Astrocyte (in vitro differentiated cells and primary cell): ENCODE data around the gene TAF5. TPM values are rescaled to one million over a fixed set of nuclear protein-coding genes. Genes with fewer than 3 reads are reported as not detected.
A peak's percentile ranks its signal among the peaks of the same experiment; 100 is the strongest.
"Not testable (repeated sequence)": the region's sequence is repeated elsewhere in the genome, so short reads cannot be mapped to it uniquely, and the experiment has no call there.

ENCODE experiments used
- DNase-seq: peaks from one replicate; pipeline ENCODE4 v3.0.0-alpha.2; 2010; ENCODE audit warnings: low read depth
- FAIRE-seq: peaks from 2 replicates; lab custom pipeline; 2011; peaks lifted over from hg19 to GRCh38; lab: Jason Lieb, UNC
- H2AFZ ChIP-seq: 2 replicates; pipeline ENCODE4 v1.6.0; 2012; ENCODE audit warnings: low read depth, low read length, inconsistent platforms
- H3K27ac ChIP-seq: 2 replicates; pipeline ENCODE4 v1.5.1; 2011; ENCODE audit warnings: low read depth, low read length, inconsistent platforms
- H3K27me3 ChIP-seq: 2 replicates; pipeline ENCODE4 v1.6.0; 2011; ENCODE audit warnings: low read length, inconsistent platforms; ENCODE audit not compliant: insufficient read depth
- H3K36me3 ChIP-seq: 2 replicates; pipeline ENCODE4 v1.5.1; 2011; ENCODE audit warnings: low read length, inconsistent platforms; ENCODE audit not compliant: insufficient read depth
- H3K4me1 ChIP-seq: 2 replicates; pipeline ENCODE4 v1.5.1; 2011; ENCODE audit warnings: low read length, inconsistent platforms; ENCODE audit not compliant: insufficient read depth
- H3K4me2 ChIP-seq: 2 replicates; pipeline ENCODE4 v1.6.0; 2012; ENCODE audit warnings: low read length, inconsistent platforms
- H3K4me3 ChIP-seq: 2 replicates; pipeline ENCODE4 v1.5.1; 2011; ENCODE audit warnings: low read depth, mild to moderate bottlenecking, low read length, inconsistent platforms; ENCODE audit not compliant: insufficient read depth
- H3K79me2 ChIP-seq: 2 replicates; pipeline ENCODE4 v1.6.0; 2012; ENCODE audit warnings: mild to moderate bottlenecking, low read length, inconsistent platforms; ENCODE audit not compliant: insufficient read depth
- H3K9ac ChIP-seq: 2 replicates; pipeline ENCODE4 v1.6.0; 2012; ENCODE audit warnings: mild to moderate bottlenecking, low read length, inconsistent platforms
- H3K9me3 ChIP-seq: 2 replicates; pipeline ENCODE4 v1.5.1; 2012; ENCODE audit warnings: low read depth, mild to moderate bottlenecking, low read length, inconsistent platforms; ENCODE audit not compliant: insufficient read depth
- H4K20me1 ChIP-seq: 2 replicates; pipeline ENCODE4 v1.6.0; 2012; ENCODE audit warnings: low read length, inconsistent platforms; ENCODE audit not compliant: insufficient read depth
- H3K27ac Mint-ChIP-seq: one replicate; pipeline ENCODE4 v1.8.0; 2021; ENCODE audit warnings: mild to moderate bottlenecking, mixed read lengths; ENCODE audit not compliant: unreplicated experiment
- H3K27me3 Mint-ChIP-seq: one replicate; pipeline ENCODE4 v1.8.0; 2021; ENCODE audit warnings: low read depth, mixed read lengths; ENCODE audit not compliant: unreplicated experiment
- H3K36me3 Mint-ChIP-seq: one replicate; pipeline ENCODE4 v1.8.0; 2021; ENCODE audit warnings: low read depth, mixed read lengths; ENCODE audit not compliant: unreplicated experiment
- H3K4me1 Mint-ChIP-seq: one replicate; pipeline ENCODE4 v1.8.0; 2021; ENCODE audit warnings: low read depth, mixed read lengths; ENCODE audit not compliant: unreplicated experiment
- H3K4me3 Mint-ChIP-seq: one replicate; pipeline ENCODE4 v1.8.0; 2021; ENCODE audit warnings: mild to moderate bottlenecking, moderate library complexity, mixed read lengths; ENCODE audit not compliant: unreplicated experiment
- H3K9me3 Mint-ChIP-seq: one replicate; pipeline ENCODE4 v1.8.0; 2021; ENCODE audit warnings: mild to moderate bottlenecking, mixed read lengths; ENCODE audit not compliant: unreplicated experiment
- CTCF ChIP-seq: IDR thresholded peaks from 2 replicates; pipeline ENCODE4 v1.5.1; 2011; ENCODE audit warnings: low read depth, mild to moderate bottlenecking, inconsistent platforms, low read length, moderate library complexity; ENCODE audit not compliant: insufficient read depth
- EZH2 ChIP-seq: IDR thresholded peaks from 2 replicates; pipeline ENCODE4 v1.6.1; 2012; ENCODE audit warnings: mild to moderate bottlenecking, low read length, inconsistent platforms; ENCODE audit not compliant: insufficient read depth
- total RNA-seq: library from RNA; stranded (reverse); gene quantifications from 2 replicates; pipeline ENCODE4 v1.2.1, GENCODE V29; 2021

TAF5 gene
- total RNA-seq, 1 donor from 2014 or later = 3.3 TPM

- FAIRE-seq = no peak
Measured at GRCh38 chr10:103350175-103350516, 17.6 kb upstream of the TAF5 start.

GRCh38 chr10:103350517-103351260 is 17.1 kb upstream of the TAF5 start, which contains the start of gene PCGF6:
Gene PCGF6, minus strand, starts transcription at chr10:103351140. Its CDS starts 74 bp downstream, at chr10:103351066.
- Histone ChIP-seq H2AFZ (peak within 1 kb of the TSS; percentile 93), H3K9ac (peak within 1 kb of the TSS; percentile 84), H3K4me2 (peak within 1 kb of the TSS; percentile 91), H3K79me2 (peaks cover 17% of the 10 kb centered on the region), H4K20me1 (no peaks in the 10 kb centered on the region), H3K27me3 (no peaks in the 10 kb centered on the region), H3K36me3 (peaks cover 14% of the 10 kb centered on the region), H3K4me1 (no peaks in the 10 kb centered on the region), H3K4me3 (peak within 1 kb of the TSS; percentile 75), H3K9me3 (no peaks in the 10 kb centered on the region), H3K27ac (peak within 1 kb of the TSS; percentile 77)
- Mint-ChIP-seq H3K27me3 (no peaks in the 10 kb centered on the region), H3K4me3 (peak within 1 kb of the TSS; percentile 90), H3K36me3 (no peaks in the 10 kb centered on the region), H3K27ac (peak within 1 kb of the TSS; percentile 80), H3K9me3 (no peaks in the 10 kb centered on the region), H3K4me1 (no peaks in the 10 kb centered on the region)
- TF ChIP-seq EZH2 (no peak), CTCF (no peak)
- FAIRE-seq (no peak), DNase-seq (peak; percentile 56)

More at GRCh38 chr10:103350175-103350516, 17.6 kb upstream of the TAF5 start:
- Histone ChIP-seq H3K4me3 (peak overlapping the region; percentile 75), H3K4me1 (no peaks in the 10 kb centered on the region), H3K4me2 (peak overlapping the region; percentile 91), H3K79me2 (peaks cover 17% of the 10 kb centered on the region), H3K36me3 (peaks cover 16% of the 10 kb centered on the region), H3K9me3 (no peaks in the 10 kb centered on the region), H4K20me1 (no peaks in the 10 kb centered on the region), H3K9ac (peak overlapping the region; percentile 84), H3K27me3 (no peaks in the 10 kb centered on the region), H2AFZ (peak overlapping the region; percentile 93), H3K27ac (peak overlapping the region; percentile 77)
- Mint-ChIP-seq H3K4me3 (peak overlapping the region; percentile 86), H3K4me1 (no peaks in the 10 kb centered on the region), H3K36me3 (no peaks in the 10 kb centered on the region), H3K9me3 (no peaks in the 10 kb centered on the region), H3K27ac (peak overlapping the region; percentile 80), H3K27me3 (no peaks in the 10 kb centered on the region)
- DNase-seq = no peak
- TF ChIP-seq EZH2 (no peak), CTCF (no peak)

- no peaks in the 10 kb centered on the region for H3K27me3 Mint-ChIP-seq
- Histone ChIP-seq H3K4me3 (no peak overlapping the region), H3K9ac (no peak overlapping the region), H2AFZ (no peak overlapping the region), H3K36me3 (no peaks in the 10 kb centered on the region), H3K79me2 (peaks cover 17% of the 10 kb centered on the region), H3K9me3 (no peaks in the 10 kb centered on the region), H3K27ac (no peak overlapping the region), H4K20me1 (no peaks in the 10 kb centered on the region), H3K4me2 (no peak overlapping the region), H3K4me1 (no peaks in the 10 kb centered on the region), H3K27me3 (no peaks in the 10 kb centered on the region)
- no peaks in the 10 kb centered on the region for H3K4me1 Mint-ChIP-seq
- DNase-seq = no peak
- FAIRE-seq = no peak
- no peak overlapping the region for H3K27ac Mint-ChIP-seq
- H3K9me3 Mint-ChIP-seq = no peaks in the 10 kb centered on the region
- TF ChIP-seq EZH2 = no peak
- no peak for TF ChIP-seq CTCF
- no peak overlapping the region for H3K4me3 Mint-ChIP-seq
- no peaks in the 10 kb centered on the region for H3K36me3 Mint-ChIP-seq
Measured at GRCh38 chr10:103353281-103353680, 14.5 kb upstream of the TAF5 start.

GRCh38 chr10:103354567-103354966 is 13.2 kb upstream of the TAF5 start:
- H2AFZ ChIP-seq, H3K4me2 ChIP-seq, H3K9me3 ChIP-seq, H3K27ac ChIP-seq, H3K36me3 Mint-ChIP-seq, H3K27me3 ChIP-seq, H3K4me3 Mint-ChIP-seq, H3K4me1 ChIP-seq, H3K4me3 ChIP-seq, H3K36me3 ChIP-seq, H3K4me1 Mint-ChIP-seq, H3K27ac Mint-ChIP-seq, H3K9me3 Mint-ChIP-seq, H3K27me3 Mint-ChIP-seq, H4K20me1 ChIP-seq, H3K9ac ChIP-seq, FAIRE-seq, DNase-seq: not testable (repeated sequence)
- peaks cover 12% of the 10 kb centered on the region for H3K79me2 ChIP-seq
